ENCODE results near the gene ARHGAP12. TPM values are rescaled to one million over a fixed set of nuclear protein-coding genes. Genes with fewer than 3 reads are reported as not detected.
"Not testable (repeated sequence)": the region's sequence is repeated elsewhere in the genome, so short reads cannot be mapped to it uniquely, and the experiment has no call there.

ARHGAP12 gene
- total RNA-seq, 1 experiment from 2014 or later = 27.2 TPM

GRCh38 chr10:31771331-31771831 is 157.2 kb downstream of the ARHGAP12 start:
- DNase-seq (ENCODE audit: low spot score) = no peak

- peak; percentile 56 for DNase-seq (ENCODE audit: low spot score)
Measured at GRCh38 chr10:31770307-31770902, 158.2 kb downstream of the ARHGAP12 start.

GRCh38 chr10:31769564-31769963 is 159.1 kb downstream of the ARHGAP12 start:
- no peak for DNase-seq (ENCODE audit: low spot score)

- DNase-seq (ENCODE audit: low spot score) = not testable (repeated sequence)
Measured at GRCh38 chr10:31768935-31769334, 159.7 kb downstream of the ARHGAP12 start.

- no peak for DNase-seq (ENCODE audit: low spot score)
Measured at GRCh38 chr10:31768467-31768866, 160.2 kb downstream of the ARHGAP12 start.

- DNase-seq (ENCODE audit: low spot score) = no peak
Measured at GRCh38 chr10:31765541-31765940, 163.1 kb downstream of the ARHGAP12 start.

GRCh38 chr10:31762316-31762715 is 166.3 kb downstream of the ARHGAP12 start:
- DNase-seq (ENCODE audit: low spot score) = no peak

- DNase-seq (ENCODE audit: low spot score) = no peak
Measured at GRCh38 chr10:31761156-31761555, 167.5 kb downstream of the ARHGAP12 start.

GRCh38 chr10:31760674-31761081 is 168.0 kb downstream of the ARHGAP12 start:
- DNase-seq (ENCODE audit: low spot score) = no peak

- peak; percentile 92 for DNase-seq (ENCODE audit: low spot score)
Measured at GRCh38 chr10:31759799-31760626, 168.6 kb downstream of the ARHGAP12 start.

- DNase-seq (ENCODE audit: low spot score) = peak; percentile 67
Measured at GRCh38 chr10:31759124-31759798, 169.4 kb downstream of the ARHGAP12 start.

- DNase-seq (ENCODE audit: low spot score) = no peak
Measured at GRCh38 chr10:31758495-31758894, 170.1 kb downstream of the ARHGAP12 start.

GRCh38 chr10:31757831-31758230 is 170.8 kb downstream of the ARHGAP12 start:
- DNase-seq (ENCODE audit: low spot score) = no peak

GRCh38 chr10:31757386-31757791 is 171.2 kb downstream of the ARHGAP12 start:
- no peak for DNase-seq (ENCODE audit: low spot score)

- DNase-seq (ENCODE audit: low spot score) = no peak
Measured at GRCh38 chr10:31756729-31757110, 171.9 kb downstream of the ARHGAP12 start.

GRCh38 chr10:31756101-31756728 is 172.4 kb downstream of the ARHGAP12 start:
- DNase-seq (ENCODE audit: low spot score) = no peak

Small RNA genes within 50 kb of the gene (small RNA-seq; reads per million reads assigned to genes)
- not detected for gene RF00019

Other genes starting within 250 kb of the ARHGAP12 start
- 51.0 TPM in 2 replicates for gene KIF5B, start 127.6 kb upstream of the ARHGAP12 start, total RNA-seq (2014; rRNA removed; shearing (Covaris generic))

All from HT-29 (cell line).